ENCODE results near the gene GET3. TPM values are rescaled to one million over a fixed set of nuclear protein-coding genes. Genes with fewer than 3 reads are reported as not detected.

GET3 gene
- total RNA-seq, 2 experiments from 2014 or later: 61.8 to 62.9 TPM

- peaks cover 42% of the 10 kb centered on the region for H3K4me1 Mint-ChIP-seq
- ChIA-PET POLR2A (interaction anchor here (16.7 kb wide), 1 partner anchor 23 kb away, joined by 574 read pairs; the partner anchor contains the start of genes JUNB, PRDX2 and THSD8), CTCF (interaction anchor here (1.2 to 4.2 kb wide), 5 partner anchors 14 to 190 kb away, joined by 3 to 80 read pairs (median 10); partner anchors contain the start of gene JUNB)
- H3K4me3 Mint-ChIP-seq: peak within 1 kb of the TSS; percentile 63
- no peaks in the 10 kb centered on the region for H3K36me3 Mint-ChIP-seq (ENCODE audit: low read depth)
- peak within 1 kb of the TSS; percentile 71 for H3K27ac Mint-ChIP-seq
- DNase-seq: no peak
- H3K27me3 Mint-ChIP-seq: no peaks in the 10 kb centered on the region
- no peaks in the 10 kb centered on the region for H3K9me3 Mint-ChIP-seq
These were observed 37.6 kb downstream of the GET3 start, which contains the start of gene HOOK2 for GRCh38 chr19:12774588-12775555. Gene HOOK2, minus strand, starts transcription at chr19:12775552. Its CDS starts 103 bp downstream, at chr19:12775449.

DNA sequence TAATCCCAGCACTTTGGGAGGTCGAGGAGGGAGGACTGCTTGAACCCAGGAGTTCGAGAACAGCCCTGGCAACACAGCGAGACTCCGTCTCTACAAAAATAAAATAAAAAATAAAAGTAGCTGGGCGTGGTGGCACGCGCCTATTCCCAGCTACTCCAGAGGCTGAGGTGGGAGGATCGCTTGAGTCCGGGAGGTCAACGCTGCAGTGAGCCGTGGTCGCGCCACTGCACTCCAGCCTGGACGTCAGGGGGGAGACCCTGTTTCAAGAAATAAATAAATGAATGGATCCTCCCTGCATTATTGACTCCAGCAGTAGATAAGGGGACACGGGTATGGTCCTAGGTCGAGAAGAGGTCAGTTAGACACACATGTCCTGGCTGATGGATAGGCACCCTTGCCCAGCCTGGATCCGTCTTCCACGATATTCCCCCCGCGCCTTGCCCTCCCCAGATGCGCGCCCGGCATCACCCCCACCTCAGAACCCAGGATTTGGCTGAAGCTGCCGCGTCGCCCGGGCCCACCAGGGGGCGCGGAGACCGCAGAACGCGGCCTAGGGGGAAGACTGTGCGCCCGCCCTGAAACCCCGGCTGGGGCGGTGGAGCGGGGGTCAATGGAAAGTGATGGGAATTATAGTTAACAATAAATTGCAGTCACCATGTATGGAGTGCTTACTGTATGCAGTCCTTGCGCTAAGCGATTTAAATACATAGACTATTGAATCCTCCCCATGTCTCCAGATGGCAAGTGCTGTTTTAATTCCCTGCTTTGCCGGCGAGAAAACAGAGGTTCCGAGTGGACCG is 40.1 kb downstream of the GET3 start:
- Mint-ChIP-seq H3K4me3 (peak overlapping the region; percentile 83), H3K4me1 (peaks cover 44% of the 10 kb centered on the region), H3K9me3 (no peaks in the 10 kb centered on the region), H3K27me3 (no peaks in the 10 kb centered on the region), H3K36me3 (ENCODE audit: low read depth) (no peaks in the 10 kb centered on the region), H3K27ac (peak overlapping the region; percentile 92)
- ChIA-PET CTCF (interaction anchor here (0.7 to 4.2 kb wide), 15 partner anchors 8 to 70 kb away, joined by 3 to 183 read pairs (median 7); partner anchors contain the start of genes GET3, JUNB, RNASEH2A and TRIR), POLR2A (interaction anchor here (0.8 to 16.7 kb wide), 11 partner anchors 10 to 96 kb away, joined by 3 to 574 read pairs (median 5); partner anchors contain the start of genes DHPS, JUNB, PRDX2 and RNASEH2A)
- DNase-seq: peak; percentile 85

GRCh38 chr19:12778017-12778904 is 41.0 kb downstream of the GET3 start:
- Mint-ChIP-seq H3K36me3 (ENCODE audit: low read depth) (no peaks in the 10 kb centered on the region), H3K4me1 (peaks cover 46% of the 10 kb centered on the region), H3K4me3 (peak overlapping the region; percentile 83), H3K27me3 (no peaks in the 10 kb centered on the region), H3K9me3 (no peaks in the 10 kb centered on the region), H3K27ac (peak overlapping the region; percentile 92)
- CTCF ChIA-PET: interaction anchor here (0.7 to 4.2 kb wide), 11 partner anchors 10 to 69 kb away, joined by 3 to 183 read pairs (median 7); partner anchors contain the start of genes JUNB and RNASEH2A
- POLR2A ChIA-PET: interaction anchor here (0.8 to 16.7 kb wide), 10 partner anchors 9 to 97 kb away, joined by 3 to 574 read pairs (median 5); partner anchors contain the start of genes DHPS, JUNB, PRDX2 and RNASEH2A
- peak; percentile 57 for DNase-seq

- ChIA-PET POLR2A (interaction anchor here (1.2 to 16.7 kb wide), 7 partner anchors 8 to 97 kb away, joined by 5 to 574 read pairs (median 12); partner anchors contain the start of genes DHPS, JUNB, PRDX2 and THSD8), CTCF (interaction anchor here (0.7 to 4.2 kb wide), 7 partner anchors 9 to 68 kb away, joined by 4 to 183 read pairs (median 11); partner anchors contain the start of gene JUNB)
- H3K27me3 Mint-ChIP-seq: no peaks in the 10 kb centered on the region
- H3K9me3 Mint-ChIP-seq: no peaks in the 10 kb centered on the region
- H3K27ac Mint-ChIP-seq: peak overlapping the region; percentile 92
- peak overlapping the region; percentile 83 for H3K4me3 Mint-ChIP-seq
- peaks cover 46% of the 10 kb centered on the region for H3K4me1 Mint-ChIP-seq
- no peak for DNase-seq
- H3K36me3 Mint-ChIP-seq (ENCODE audit: low read depth): no peaks in the 10 kb centered on the region
These were observed 41.5 kb downstream of the GET3 start for GRCh38 chr19:12778905-12779161.

GRCh38 chr19:12779162-12779993 is 42.1 kb downstream of the GET3 start:
- CTCF ChIA-PET: interaction anchor here (0.7 to 4.2 kb wide), 5 partner anchors 13 to 68 kb away, joined by 4 to 183 read pairs (median 11); partner anchors contain the start of gene JUNB
- POLR2A ChIA-PET: interaction anchor here (1.6 to 16.7 kb wide), 6 partner anchors 8 to 55 kb away, joined by 5 to 574 read pairs (median 12); partner anchors contain the start of genes JUNB, PRDX2, THSD8 and TNPO2
- Mint-ChIP-seq H3K27me3 (no peaks in the 10 kb centered on the region), H3K4me1 (peaks cover 46% of the 10 kb centered on the region), H3K4me3 (peak overlapping the region; percentile 56), H3K27ac (peak overlapping the region; percentile 92), H3K9me3 (no peaks in the 10 kb centered on the region), H3K36me3 (ENCODE audit: low read depth) (no peaks in the 10 kb centered on the region)
- DNase-seq: no peak

DNA sequence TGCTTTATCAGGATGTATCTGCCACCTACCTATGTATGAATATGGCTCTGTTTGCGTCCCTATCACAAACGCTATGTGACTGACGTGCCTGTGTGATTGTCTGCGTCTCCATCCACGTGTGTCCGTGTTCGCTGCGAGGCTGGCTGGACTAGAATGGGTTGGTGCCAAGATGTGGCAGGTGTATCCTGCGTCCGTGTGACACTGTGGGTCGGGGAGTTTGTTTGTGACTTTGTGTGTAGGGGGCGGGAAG is 44.8 kb downstream of the GET3 start:
- Mint-ChIP-seq H3K4me3 (peak overlapping the region; percentile 87), H3K9me3 (no peaks in the 10 kb centered on the region), H3K4me1 (peaks cover 48% of the 10 kb centered on the region), H3K36me3 (ENCODE audit: low read depth) (no peaks in the 10 kb centered on the region), H3K27ac (no peak overlapping the region), H3K27me3 (no peaks in the 10 kb centered on the region)
- POLR2A ChIA-PET: interaction anchor here (0.6 to 16.7 kb wide), 6 partner anchors 15 to 156 kb away, joined by 3 to 574 read pairs (median 4); partner anchors contain the start of genes DHPS, JUNB, PRDX2 and THSD8
- CTCF ChIA-PET: interaction anchor here (1.0 to 3.2 kb wide), 6 partner anchors 9 to 45 kb away, joined by 3 to 58 read pairs (median 3); partner anchors contain the start of genes GET3, JUNB and RNASEH2A
- no peak for DNase-seq

DNA sequence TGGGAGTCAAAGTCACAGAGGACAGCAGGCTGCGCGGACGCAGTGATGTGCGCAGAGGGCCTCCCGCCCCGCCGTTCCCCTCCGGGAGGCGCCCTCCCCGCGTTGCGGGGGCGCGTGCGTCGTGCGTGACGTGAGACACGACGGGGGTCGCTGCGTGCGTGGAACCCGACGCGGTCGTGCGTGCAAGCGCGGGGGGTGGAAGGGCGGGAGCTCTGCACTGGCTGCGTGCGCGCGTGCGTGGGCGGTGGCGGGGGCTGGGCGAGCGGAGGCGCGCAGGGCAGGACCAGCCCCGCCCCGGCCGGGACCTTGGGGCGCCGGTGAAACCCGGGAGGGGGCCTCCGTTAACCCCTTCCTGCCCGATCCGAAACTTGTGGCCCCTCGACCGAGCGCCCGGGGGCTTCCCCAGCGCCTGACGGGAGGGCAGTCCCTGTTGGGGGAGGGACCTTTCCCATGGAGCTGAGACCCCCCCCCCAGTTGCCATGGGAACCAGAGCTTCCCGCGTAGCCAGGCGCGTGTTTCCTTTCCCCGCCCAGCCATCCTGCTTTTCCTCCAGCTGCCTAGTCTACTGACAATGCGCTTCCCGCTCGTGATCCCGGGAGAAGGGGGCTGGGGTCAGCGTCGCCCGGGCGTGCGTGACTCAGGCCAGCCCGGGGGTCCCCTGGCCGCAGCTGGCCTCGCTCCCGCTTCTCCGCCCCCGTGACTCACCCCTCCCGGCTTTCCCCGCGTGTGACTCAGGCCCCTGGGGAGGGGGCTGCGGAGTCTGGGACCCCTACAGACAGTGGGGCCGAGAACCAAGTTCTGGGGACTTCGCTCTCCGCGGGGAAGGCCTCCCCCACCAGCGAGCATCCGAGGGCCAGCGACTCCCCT is 45.4 kb downstream of the GET3 start:
- Mint-ChIP-seq H3K27ac (no peak overlapping the region), H3K9me3 (no peaks in the 10 kb centered on the region), H3K4me3 (peak overlapping the region; percentile 87), H3K36me3 (ENCODE audit: low read depth) (no peaks in the 10 kb centered on the region), H3K4me1 (peaks cover 46% of the 10 kb centered on the region), H3K27me3 (no peaks in the 10 kb centered on the region)
- peak; percentile 87 for DNase-seq
- ChIA-PET CTCF (interaction anchor here (1.0 to 3.2 kb wide), 6 partner anchors 9 to 46 kb away, joined by 3 to 58 read pairs (median 3); partner anchors contain the start of genes GET3, JUNB and RNASEH2A), POLR2A (interaction anchor here (0.6 to 16.7 kb wide), 7 partner anchors 15 to 370 kb away, joined by 3 to 574 read pairs (median 4); partner anchors contain the start of genes DHPS, JUNB, PRDX2 and THSD8)

- POLR2A ChIA-PET: interaction anchor here (1.2 to 16.7 kb wide), 4 partner anchors 14 to 369 kb away, joined by 4 to 574 read pairs (median 8); partner anchors contain the start of genes DHPS, JUNB, PRDX2 and THSD8
- CTCF ChIA-PET: interaction anchor here (1.0 to 3.2 kb wide), 4 partner anchors 10 to 23 kb away, joined by 3 to 58 read pairs (median 3); partner anchors contain the start of genes JUNB and RNASEH2A
- Mint-ChIP-seq H3K27me3 (no peaks in the 10 kb centered on the region), H3K4me1 (peaks cover 46% of the 10 kb centered on the region), H3K4me3 (peak overlapping the region; percentile 87), H3K27ac (no peak overlapping the region), H3K9me3 (no peaks in the 10 kb centered on the region), H3K36me3 (ENCODE audit: low read depth) (no peaks in the 10 kb centered on the region)
- DNase-seq: peak; percentile 65
These were observed 46.1 kb downstream of the GET3 start for GRCh38 chr19:12783291-12783848.

DNA sequence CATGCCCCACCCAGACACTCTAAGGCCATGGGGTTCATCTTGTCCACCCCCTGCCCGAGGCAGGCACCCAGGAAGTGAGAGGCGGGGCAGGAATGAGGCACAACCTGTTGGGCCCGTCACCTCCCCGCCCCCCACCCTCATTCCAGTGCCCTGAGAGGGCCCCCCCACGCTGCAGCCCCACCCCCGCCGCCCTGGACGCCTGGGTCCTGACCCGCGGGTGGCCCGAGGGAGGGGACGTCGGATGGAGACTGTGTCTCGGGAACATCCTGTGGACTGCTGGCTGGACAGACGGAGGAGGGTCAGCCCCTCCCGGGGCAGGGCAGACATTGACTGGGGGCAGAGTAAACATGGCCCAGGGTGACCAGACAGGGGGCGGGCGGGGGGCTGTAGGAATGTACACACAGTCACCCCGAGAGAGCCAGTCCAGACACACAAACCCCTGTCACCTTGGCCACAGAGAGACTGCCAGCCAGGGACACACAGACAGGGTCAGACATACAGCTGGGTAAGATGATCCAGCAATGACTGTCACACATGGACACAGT is 46.6 kb downstream of the GET3 start:
- POLR2A ChIA-PET: interaction anchor here (1.7 to 16.7 kb wide), 3 partner anchors 13 to 369 kb away, joined by 4 to 574 read pairs (median 11); partner anchors contain the start of genes JUNB, PRDX2, THSD8 and TRIR
- H3K4me3 Mint-ChIP-seq: peak overlapping the region; percentile 87
- DNase-seq: no peak
- H3K9me3 Mint-ChIP-seq: no peaks in the 10 kb centered on the region
- peaks cover 47% of the 10 kb centered on the region for H3K4me1 Mint-ChIP-seq
- peaks cover under 1% of the 10 kb centered on the region for H3K36me3 Mint-ChIP-seq (ENCODE audit: low read depth)
- H3K27me3 Mint-ChIP-seq: no peaks in the 10 kb centered on the region
- no peak overlapping the region for H3K27ac Mint-ChIP-seq
- CTCF ChIA-PET: interaction anchor here (3.2 kb wide), 1 partner anchor 9 kb away, joined by 58 read pairs; the partner anchor contains the start of gene JUNB

Data from activated CD4-positive, alpha-beta memory T cell treated with anti-CD3 and anti-CD28 coated beads, Interleukin-2, amount 10 ng/mL, durations not matched to agents 7 days and 5 days (primary cell).